ENCODE results near the gene MESP2.

MESP2 gene

DNA sequence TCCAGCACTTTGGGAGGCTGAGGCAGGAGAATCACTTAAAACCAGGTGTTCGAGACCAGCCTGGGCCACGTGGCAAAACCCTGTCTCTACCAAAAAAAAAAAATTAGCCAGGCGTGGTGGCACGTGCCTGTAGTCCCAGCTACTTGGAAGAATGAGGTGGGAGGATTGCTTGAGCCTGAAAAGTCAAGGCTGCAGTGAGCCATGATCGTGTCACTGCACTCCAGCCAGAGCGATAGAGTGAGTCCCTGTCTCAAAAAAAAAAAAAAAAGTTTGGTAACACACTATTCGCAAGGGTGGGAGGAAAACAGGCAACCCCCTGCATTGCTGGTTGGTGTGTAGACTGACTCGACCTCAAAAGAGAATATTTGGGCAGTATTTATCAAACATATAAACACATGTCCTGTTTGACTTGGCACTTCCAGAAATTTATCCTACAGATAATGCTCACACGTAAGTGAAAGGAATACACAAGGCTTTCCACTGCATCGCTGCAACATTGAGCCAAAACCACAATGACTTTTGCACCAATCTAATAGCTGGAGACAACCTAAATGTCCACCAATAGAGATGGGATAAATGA, 41.7 kb downstream of the MESP2 start:
- no peak for DNase-seq (ENCODE audit: low spot score)

- DNase-seq (ENCODE audit: low spot score): no peak
Observed at GRCh38 chr15:89818287-89818686, 42.2 kb downstream of the MESP2 start.

GRCh38 chr15:89820666-89821611, 44.8 kb downstream of the MESP2 start:
- no peak for DNase-seq (ENCODE audit: low spot score)

DNA sequence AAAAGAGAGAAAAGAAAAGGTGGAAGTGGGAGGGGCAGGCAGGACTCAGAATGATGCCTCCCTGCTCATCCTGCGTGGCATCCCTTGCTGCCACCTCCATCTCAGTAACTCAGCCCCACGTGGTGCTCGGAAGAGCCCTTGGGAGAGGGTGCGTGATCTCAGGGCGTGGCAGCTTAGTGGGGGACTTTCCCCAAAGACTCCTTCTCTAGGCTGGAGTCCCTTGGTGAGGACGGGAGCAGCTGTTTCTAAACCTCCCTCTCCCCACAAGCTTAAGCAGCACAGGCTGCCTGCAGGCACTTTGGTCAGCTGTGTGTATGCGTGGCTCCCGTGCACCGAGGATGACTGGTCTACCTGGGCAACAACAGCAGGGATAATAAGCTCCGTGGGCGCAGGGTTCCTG, 45.9 kb downstream of the MESP2 start:
- no peak for DNase-seq (ENCODE audit: low spot score)

- DNase-seq (ENCODE audit: low spot score): no peak
Observed at GRCh38 chr15:89822611-89822950, 46.4 kb downstream of the MESP2 start.

- no peak for DNase-seq (ENCODE audit: low spot score)
Observed at GRCh38 chr15:89822951-89823711, 47.0 kb downstream of the MESP2 start.

- no peak for DNase-seq (ENCODE audit: low spot score)
Observed at GRCh38 chr15:89823836-89824606, 47.9 kb downstream of the MESP2 start.

- DNase-seq (ENCODE audit: low spot score): no peak
Observed at GRCh38 chr15:89824607-89824867, 48.4 kb downstream of the MESP2 start.

DNA sequence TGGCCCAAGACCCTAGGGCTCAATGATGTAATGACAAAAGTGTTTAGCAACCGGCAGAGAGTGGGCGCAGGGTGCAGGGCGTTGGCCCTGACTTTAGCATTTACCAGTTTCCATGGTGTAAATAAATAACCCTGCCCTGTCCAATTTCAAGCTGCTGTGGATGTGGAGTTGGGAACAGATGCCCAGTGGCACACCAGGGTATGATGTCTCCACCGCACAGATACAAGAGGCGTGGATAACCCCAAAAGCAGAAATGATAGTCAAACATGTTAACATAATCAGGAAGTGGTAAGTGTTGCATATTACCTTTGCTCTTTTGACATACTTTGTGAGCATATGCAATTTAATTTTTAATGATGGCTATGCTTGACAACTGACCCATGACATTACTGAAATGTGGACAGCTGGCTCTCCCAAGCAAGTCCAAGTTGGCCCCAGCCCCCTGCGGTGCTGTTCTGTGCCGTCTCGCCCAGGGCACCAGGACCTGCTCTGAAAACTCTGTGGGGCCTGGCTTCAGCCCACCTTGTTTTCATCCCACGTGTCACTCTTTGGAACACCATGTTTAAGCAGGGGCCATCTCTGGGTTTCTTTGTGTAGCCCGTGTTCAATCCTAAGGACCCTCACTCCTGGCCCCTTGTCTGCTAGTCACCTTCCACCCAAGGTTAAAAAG, 49.3 kb downstream of the MESP2 start:
- no peak for DNase-seq (ENCODE audit: low spot score)

- no peak for DNase-seq (ENCODE audit: low spot score)
Observed at GRCh38 chr15:89826671-89827655, 50.8 kb downstream of the MESP2 start.

- DNase-seq (ENCODE audit: low spot score): no peak
Observed at GRCh38 chr15:89827829-89828228, 51.7 kb downstream of the MESP2 start.
